Measurements from ENCODE around the gene RIBC2. TPM values are rescaled to one million over a fixed set of nuclear protein-coding genes. Genes with fewer than 3 reads are reported as not detected.

The RIBC2 gene
- total and polyA plus RNA-seq, 2 of the 13 experiments (the other 11 are each of a cell fraction or from before 2014, with no cell fraction given): 0.55 TPM; not detected in 1

GRCh38 chr22:45455621-45456020 is 42.1 kb downstream of the RIBC2 start (continued):
- TF ChIP-seq CBX5 (CRISPR knock-in tag; IDR thresholded peaks at IDR 0.05; ENCODE audit: borderline replicate concordance) (no peak), ZNF251 (CRISPR knock-in tag; IDR thresholded peaks at IDR 0.05) (no peak), TARDBP (CRISPR knock-in tag; IDR thresholded peaks at IDR 0.05) (no peak), MTERF4 (CRISPR knock-in tag; IDR thresholded peaks at IDR 0.05) (no peak)

- H3K4me2 ChIP-seq (ENCODE audit: low read depth, low read length): no peak overlapping the region
- TF ChIP-seq TGIF2 (CRISPR knock-in tag; IDR thresholded peaks at IDR 0.05) (no peak), ZNF530 (CRISPR knock-in tag; IDR thresholded peaks at IDR 0.05; ENCODE audit: low read depth) (no peak), NFATC3 (CRISPR knock-in tag; IDR thresholded peaks at IDR 0.05) (no peak), ZBTB25 (CRISPR knock-in tag; IDR thresholded peaks at IDR 0.05) (no peak), JUNB (CRISPR knock-in tag; IDR thresholded peaks at IDR 0.05; ENCODE audit: borderline replicate concordance) (no peak), CBFB (CRISPR knock-in tag; IDR thresholded peaks at IDR 0.05) (no peak)
- H3K9ac ChIP-seq (ENCODE audit: insufficient read depth, low read depth, low read length): no peak overlapping the region
- H3K79me2 ChIP-seq (ENCODE audit: insufficient read depth, low read length): no peaks in the 10 kb centered on the region
- no peak overlapping the region for H3K4me3 ChIP-seq (replicated peaks in 1 of 3; ENCODE audit: insufficient read depth in 1 of 3, low read depth in 2 of 3, low read length in 3 of 3)
- 31% methylated on average over 8 of the region's 8 CpGs for WGBS (ENCODE audit: low lambda C conversion rate)
- in situ Hi-C loops (cut with HindIII; ENCODE audit: extremely low pct_ligation_motif_present, low pct_unique_long_range_greater_than_20kb) (no loop called here), intact Hi-C loops (cut with micrococcal nuclease; ENCODE audit: unreplicated experiment) (no loop called here)
- H2AFZ ChIP-seq (ENCODE audit: low read length): no peak overlapping the region
- peaks cover 3 to 24% of the 10 kb centered on the region in 2 experiments; a peak in 2 of 5 replicates for H3K27me3 ChIP-seq (ENCODE audit: control insufficient read depth in 1 of 2, insufficient read depth in 2 of 2, low read length in 2 of 2)
- DNase-seq (ENCODE audit: low spot score) (no peak), ATAC-seq (no peak), FAIRE-seq (no peak)
- POLR2A ChIA-PET: no interaction called here
- CTCF ChIA-PET (ENCODE audit: low intra/inter-chr PET ratio, low total read pairs): no interaction called here
- H3K9me3 ChIP-seq (ENCODE audit: low read length): no peaks in the 10 kb centered on the region
- BruUV-seq (replicated peaks): no TSS peak
- peaks cover under 1% of the 10 kb centered on the region; the same call in 1 of the 2 replicates for H3K4me1 ChIP-seq (ENCODE audit: insufficient read depth, low read length)
- H4K20me1 ChIP-seq (ENCODE audit: insufficient read depth, low read length): no peaks in the 10 kb centered on the region
- H3K36me3 ChIP-seq (replicated peaks in 1 of 2; ENCODE audit: control insufficient read depth in 1 of 2, insufficient read depth in 2 of 2, low read length in 2 of 2): no peaks in the 10 kb centered on the region
- no peak overlapping the region for H3K27ac ChIP-seq (ENCODE audit: extremely low read length, insufficient read depth, low read length)
These were observed 43.3 kb downstream of the RIBC2 start for GRCh38 chr22:45456811-45457210.

All from HepG2 (cell line).